DMS 273 (cell line): Measurements from ENCODE around the gene MRM2.
A peak's percentile ranks its signal among the peaks of the same experiment; 100 is the strongest.

Experiments
- DNase-seq: peaks from one replicate; lab custom pipeline; 2025; ENCODE audit not compliant: unreplicated experiment; lab: John Stamatoyannopoulos, UW

Gene MRM2

DNA sequence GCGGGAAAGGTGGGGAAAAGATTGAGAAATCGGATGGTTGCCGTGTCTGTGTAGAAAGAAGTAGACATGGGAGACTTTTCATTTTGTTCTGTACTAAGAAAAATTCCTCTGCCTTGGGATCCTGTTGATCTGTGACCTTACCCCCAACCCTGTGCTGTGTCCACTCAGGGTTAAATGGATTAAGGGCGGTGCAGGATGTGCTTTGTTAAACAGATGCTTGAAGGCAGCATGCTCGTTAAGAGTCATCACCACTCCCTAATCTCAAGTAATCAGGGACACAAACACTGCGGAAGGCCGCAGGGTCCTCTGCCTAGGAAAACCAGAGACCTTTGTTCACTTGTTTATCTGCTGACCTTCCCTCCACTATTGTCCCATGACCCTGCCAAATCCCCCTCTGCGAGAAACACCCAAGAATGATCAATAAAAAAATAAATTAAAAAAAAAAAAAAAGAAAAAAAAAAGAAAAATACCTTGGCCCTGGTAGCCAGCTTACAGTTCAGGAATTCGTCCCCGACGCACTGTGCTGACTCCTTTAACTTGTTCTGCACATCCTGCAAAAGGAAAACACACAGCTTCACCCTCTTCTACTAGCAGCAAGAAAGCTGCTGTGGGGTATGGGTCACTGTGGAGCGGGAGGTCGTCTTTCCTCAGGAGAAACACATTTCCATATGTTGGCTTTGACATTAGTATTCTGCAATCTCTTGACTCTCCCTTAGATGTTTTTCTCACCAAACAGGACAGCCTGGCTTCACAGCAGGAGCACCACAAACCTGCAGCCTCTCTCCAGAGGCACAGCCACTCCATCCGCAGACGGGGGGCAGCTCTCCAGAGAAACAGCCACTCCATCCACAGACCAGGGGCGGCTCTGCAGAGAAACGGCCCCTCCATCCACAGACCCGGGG, 27.3 kb upstream of the MRM2 start:
- peak; percentile 79 for DNase-seq

DNA sequence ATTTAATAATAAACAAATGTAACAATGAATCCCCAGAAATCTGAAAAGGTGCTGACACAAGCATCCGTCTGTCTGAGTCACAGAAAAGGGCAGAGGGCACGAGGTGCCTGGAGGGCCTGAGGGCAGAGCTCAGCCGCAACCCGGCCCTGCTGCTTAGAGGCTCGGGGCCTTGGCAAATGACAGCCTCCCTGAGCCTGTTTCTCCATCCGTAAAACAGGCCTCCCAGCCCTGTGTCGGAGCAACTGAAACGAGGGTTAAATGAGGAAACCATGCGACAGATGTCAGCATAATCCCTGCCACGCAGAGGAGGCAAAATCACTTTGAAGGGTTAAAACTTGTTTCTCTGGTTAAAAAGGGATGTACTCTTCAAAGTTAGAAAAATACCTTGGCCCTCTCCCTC, 24.9 kb upstream of the MRM2 start:
- peak; percentile 90 for DNase-seq

DNA sequence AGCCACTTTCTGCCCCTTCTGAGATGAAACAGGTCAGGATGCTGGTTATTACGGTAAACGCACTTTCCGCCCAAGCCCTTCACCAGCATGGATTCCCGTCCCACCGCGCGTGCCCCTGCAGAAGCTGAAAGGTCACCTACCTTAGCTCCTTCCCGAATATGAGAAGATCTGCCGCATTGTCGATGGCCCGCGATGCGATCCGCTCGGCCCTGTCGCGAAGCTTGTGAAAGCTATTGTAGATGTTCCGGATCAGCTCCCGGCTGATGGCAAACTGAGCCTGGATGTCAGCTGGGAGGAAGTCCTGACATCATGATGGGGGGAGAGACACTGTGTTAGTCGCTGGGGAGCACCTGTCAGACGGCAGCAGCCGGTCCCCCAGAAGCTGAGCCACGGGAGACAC, 22.2 kb upstream of the MRM2 start:
- no peak for DNase-seq

DNA sequence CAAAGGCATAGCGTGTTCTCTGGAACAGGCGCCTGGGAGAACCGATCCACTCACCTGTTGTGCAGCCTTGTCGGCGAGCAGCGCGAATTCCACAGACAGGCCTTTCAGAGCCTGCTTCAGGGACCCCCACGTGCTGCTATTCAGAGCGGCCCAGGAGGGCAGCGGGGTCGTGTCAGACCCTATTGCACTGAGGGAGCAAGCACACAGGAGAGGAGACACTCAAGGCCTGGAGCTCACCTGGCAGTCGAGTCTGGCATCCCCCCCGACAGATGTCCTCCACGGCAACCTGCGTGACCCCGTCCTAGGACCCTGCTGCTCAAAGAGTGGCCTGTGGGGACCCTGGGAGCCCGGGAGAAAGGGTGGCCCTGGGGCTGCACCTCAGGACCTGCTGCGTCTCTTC, 21.2 kb upstream of the MRM2 start:
- no peak for DNase-seq

DNA sequence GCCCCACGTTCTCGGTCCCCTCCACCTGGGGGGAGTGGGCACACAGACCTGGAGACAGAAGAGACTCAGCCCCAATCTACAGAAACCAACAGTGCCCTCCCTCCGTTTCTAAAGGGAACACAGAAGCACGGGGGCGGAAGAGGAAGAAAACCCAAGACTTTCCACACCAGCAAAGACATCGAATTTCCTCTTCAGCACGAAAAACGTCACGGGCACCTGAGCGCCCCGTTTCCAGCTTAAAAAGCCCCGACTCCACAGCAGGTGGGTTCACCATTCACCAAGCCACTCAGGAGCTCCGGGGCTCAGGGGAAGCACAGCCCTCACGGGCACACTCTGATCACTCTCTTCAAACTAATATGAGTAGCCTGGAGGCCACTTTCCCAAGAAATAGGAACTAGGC, 19.6 kb upstream of the MRM2 start:
- DNase-seq: no peak

DNA sequence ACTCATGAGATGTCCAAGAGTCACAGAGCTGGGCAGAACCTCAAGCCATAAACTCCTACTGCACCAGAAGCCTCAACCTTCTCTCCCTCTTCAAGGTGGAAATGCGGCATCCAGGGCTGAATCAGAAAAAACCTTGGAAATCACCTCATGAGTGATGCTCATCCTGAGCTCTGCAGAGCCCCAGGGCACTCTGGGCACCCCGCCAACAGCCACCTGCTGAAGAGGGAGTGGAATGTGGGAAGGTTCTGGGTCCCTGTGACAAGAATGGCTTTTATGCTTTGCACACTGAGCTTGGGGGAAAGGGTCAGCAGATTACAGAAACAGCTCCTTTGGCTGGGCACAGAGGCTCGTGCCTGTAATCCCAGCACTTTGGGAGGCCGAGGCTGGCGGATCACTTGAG, 18.8 kb upstream of the MRM2 start:
- peak; percentile 72 for DNase-seq

DNA sequence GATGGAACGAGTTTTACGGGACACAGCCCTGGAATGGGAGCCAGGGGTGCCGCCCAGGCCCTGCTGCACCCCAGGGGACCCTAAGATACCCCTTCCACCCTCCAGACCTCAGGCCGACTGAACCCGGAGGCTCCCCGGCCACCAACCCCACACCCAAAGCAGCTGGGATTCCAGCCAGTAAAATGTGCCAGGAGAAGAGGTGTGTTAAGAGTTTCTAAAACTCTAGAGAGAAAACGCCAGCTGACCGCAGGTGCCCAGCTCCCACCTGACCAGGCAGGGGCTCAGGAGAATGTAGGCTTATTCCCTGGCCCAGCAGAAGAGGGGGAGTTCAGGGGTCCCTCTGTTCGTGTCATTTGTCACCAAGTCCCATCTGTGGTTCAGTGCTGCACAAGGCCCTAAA, 17.5 kb upstream of the MRM2 start:
- no peak for DNase-seq

DNA sequence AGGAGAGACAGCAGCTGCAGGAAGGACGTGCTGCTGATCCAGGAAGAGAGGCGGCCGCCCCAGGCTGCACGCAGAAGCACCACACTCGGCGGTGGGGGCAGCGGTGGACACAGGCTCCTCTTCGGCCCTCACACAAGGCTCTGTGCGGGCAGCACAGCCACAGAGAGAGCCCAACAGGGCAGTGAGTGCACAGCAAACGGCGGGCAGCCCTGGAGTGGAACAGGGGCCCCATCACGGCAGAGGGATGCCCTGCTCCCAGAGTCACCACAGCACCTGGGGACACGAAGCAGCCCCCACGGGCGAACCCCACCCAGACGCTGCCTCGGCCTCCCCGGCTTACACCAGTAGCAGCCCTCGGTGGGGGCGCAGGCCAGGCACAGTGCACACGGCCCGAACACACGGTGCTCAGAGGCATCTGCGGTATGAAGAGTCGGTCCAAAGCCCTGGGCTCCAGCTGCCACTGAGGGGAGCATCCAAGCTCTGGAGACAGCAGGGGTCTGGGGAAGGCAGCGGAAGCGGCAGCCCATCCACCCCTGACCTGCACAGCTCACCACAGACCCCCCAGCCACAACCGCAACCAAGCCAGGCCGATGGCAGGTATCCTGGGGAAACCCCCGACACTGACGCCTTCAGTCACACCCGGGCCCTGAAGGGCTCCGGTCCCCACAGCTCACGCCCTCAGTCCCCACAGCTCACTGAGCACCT, 16.8 kb upstream of the MRM2 start:
- DNase-seq: no peak

DNA sequence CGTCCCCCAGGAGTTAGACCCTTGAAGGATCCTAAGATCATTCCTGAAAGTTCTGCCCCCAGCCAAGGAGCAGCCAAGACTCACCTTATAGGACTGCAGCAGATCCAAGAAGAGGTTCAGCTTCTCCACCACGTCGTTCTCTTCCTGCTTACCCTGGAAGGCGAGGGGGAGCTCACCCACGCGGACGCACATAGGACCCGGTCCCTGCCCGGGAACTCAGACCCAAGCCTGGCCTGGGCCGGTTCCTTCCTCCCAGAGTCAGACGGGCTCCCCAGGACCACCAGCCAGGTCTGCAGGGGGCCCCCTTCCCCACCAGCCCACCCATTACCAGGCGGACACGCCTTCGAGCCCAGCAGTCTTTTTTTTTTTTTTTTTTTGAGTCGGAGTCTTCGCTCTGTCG, 15.6 kb upstream of the MRM2 start:
- DNase-seq: no peak

DNA sequence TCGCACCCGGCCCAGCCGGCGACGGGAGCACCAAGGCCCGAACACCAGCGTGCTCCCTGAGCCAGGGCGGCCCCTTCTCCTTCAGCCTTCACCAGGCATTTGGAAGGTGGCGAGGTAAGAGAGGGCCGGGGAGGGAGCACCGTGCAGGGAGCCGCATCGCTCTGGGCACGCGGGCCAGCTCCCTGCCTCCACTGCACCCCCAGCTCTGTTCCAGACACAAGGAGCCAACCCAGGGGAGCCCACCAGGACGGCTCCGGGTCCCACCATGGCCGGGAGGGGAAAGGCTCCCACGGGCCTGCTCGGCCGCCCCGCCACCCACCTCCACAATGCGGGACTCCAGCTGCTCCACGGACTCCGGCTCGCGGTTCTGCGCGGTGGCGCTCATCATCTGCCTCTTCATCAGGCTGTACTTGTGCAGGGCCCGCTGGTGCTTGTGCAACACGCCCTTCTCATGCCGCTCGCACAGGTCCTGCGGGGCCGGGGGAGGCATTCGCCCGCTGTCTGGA, 15.1 kb upstream of the MRM2 start:
- no peak for DNase-seq

DNA sequence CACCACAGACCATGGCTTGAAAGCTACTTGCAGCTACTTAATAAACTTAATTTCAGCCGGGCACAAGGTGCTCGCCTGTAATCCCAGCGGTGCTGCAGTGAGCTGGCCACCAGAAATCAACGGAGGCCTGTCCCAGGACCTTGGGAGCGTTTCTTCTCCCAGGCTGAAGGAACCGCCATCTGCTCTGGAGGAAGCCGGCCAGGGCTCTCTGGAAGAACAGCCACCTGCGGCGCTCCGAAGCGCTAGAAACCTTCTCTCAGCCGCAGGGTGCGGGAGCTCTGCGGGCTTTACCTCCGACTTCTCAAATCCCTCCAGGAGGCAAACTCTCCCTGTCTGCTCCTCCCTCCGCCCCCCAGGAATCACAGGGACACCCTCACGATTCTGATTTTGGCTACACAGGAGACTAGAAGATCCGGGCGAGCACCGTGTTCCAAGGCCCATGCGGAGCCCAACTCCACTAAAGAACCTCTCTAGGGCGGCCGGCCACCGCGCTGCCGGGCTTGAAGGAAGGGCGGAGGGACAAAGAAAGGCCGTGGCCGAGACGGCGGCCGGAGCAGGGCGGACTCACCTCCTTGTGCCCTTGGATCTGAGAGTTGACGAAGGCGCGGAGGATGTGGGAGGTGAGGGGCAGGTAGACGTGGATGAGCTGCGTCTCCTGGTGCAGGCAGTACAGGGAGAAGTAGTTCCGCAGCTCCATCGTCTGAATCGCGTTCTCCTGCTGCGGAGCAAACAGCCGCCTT, 14.5 kb upstream of the MRM2 start:
- DNase-seq: no peak

DNA sequence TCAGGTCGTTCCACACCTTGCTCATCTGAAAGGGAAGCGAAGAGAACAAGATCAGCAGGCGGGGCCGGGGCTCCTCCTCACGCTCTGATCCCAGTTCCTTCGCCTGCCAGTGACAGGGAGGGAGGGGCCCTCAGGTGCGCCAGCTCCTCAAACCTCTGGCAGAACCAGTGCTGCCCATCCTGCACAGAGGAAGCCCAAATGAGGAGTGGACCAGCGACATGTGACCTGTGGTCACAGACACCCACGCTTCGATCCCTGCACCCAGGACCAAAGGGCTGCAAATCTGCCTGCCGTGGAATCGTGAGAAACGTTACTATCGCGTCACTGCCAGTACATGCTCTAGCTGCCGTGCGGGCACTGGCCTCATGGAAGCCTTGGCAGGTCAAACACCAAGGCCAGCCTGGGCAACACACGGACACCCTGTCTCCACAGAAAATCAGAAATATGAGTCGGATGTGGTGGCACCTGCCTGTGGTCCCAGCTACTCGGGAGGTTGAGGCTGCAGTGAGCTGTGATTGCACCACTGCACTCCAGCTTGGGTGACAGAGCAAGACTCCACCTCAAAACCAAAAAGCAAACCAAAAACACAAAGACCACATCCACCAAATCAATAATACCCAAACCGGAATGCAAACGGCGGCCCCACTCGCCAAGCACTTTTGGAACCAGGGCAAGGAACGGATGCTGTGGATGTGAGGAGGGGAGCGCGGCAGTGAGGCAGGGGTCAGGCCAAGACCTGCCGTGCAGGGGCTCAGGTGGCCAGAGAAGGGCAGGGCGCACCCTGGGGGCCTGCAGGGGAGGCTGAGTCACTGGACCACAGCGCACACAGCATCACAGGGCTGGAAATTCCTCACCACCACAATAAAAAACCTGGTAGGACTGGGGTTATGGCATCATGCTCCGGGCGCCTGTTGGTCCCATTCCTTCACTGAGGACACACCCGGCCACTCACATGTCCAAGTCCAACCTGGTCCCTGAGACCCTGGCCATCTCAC, 13.4 kb upstream of the MRM2 start:
- no peak for DNase-seq

DNA sequence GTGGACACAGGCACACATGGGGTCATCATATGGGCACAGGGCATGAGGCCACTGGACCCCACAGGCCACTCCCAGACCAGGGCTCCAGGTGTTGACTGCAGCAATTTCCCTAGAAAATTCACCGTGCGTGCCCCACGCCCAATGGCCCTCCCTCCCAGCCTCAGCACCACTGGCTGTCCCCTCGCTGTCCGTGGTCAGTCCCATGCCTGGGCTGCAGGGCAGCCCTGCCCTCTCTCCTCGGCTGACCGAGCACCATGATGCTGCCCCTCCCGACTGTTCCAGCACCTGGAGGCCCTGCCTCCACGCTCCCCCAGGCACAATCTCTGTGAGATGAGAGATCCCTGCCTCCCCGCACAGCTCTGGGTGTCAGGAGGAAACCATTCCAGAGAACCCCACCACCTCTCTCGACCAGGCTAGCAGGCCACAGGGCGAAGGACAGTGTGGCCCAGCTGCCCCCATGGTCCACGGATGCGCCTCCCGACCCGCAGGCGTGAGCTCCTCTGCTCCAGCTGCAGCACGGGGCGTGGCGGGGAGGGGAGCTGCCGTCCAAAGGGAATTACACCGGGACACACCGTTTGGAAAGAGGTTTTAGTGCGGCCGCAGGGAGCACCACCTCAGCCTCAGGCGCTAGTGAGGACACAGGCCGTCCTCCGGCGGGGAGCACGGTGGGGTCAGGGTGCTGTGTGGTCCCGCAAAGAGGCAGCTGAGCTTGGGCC, 12.6 kb upstream of the MRM2 start:
- DNase-seq: no peak

DNA sequence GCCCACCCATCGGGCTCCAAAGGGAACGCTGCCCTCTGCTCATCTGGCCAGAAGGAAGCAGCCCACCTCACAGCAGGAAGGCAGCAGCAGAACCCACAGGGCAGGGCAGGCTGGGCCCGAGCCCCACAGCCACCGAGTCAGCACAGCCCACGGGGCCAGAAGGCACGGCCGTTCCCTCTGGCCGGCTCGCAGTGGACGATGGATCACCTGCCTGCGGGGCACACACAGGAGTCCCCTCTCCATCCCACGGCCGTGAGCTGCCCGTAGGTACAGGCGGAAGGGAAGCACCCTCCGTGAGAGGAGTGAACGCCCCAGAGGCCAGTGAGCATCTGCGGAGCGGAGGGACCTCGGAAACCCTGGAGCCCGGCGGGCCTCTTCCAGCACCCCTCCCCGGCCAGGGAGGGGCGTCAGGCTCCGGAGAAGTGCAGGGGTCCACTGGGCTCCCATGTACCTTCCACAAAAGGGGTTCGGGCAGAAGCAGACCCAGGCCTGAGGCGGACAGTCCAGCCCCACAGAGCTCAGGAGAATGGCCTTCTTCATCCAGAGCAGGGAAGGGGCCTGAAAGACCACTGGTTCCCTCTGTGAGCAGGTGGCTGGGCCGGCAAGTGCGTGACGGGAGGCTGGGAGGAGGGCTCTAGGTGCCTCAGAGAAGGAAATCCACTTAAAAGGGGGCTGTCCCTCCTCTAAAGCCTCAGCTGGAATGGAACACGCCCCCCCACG, 11.7 kb upstream of the MRM2 start:
- DNase-seq: no peak

DNA sequence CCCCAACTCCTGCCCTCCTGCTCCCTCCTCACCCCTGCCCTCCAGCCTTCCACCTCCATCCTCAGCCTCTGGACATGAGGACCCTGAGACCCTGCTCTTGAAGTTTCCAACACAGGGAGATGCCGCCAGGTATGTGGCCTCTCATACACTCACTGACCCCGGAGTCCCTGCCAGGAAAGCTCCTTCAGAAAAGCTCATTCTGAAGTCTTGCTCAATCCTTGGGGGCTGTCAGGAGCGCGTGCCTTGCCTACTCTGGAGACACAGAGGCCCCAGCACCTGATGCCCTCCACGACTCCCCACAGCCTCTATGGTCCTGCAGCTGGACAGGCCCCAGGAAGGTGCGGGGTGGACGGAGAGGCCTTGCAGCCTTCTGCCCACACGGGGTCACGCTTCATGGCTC, 11.0 kb upstream of the MRM2 start:
- no peak for DNase-seq

DNA sequence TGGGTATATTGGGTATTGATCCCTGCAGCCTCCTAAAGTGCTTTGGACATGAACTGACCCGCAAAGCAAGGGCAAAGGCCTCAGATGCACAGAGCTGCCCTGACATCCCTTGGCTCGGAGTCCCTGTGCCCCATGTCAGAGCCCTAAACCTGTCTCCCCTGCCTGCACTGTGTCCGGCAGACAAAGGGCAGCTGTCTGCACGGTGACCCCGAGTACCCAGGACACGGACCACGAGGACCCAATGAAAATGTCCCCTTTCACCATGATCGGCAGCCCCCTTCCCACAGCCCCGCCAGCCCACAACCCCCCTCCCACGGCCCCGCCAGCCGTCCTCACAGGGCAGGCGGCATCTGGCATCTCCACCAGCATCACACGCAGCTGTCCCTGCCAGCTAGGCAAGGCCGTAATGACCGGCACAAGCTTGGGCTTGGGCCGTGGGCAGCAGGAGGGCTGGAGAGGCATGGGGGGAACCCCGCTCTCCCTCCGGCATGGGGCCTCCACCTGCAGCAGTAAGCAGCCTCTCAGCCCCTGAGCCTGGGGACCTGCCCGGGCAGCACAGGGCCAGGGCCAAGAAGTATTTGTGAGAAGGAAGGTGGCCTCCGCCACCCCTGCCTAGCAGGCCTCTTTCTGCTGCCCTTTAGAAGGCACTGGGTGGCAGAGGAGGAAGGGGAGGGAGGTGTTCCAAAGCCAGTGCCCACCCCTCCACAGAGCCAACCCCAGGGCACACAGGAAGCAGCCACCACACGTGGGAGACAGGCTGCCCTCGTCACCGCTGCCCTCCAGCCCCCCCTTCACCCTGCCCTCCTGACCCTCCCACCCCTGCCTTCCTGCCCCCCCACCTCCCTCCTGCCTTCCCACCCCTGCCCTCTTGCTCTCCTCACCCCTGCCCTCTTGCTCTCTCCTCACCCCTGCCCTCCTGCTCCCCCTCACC, 10.1 kb upstream of the MRM2 start:
- peak; percentile 66 for DNase-seq

DNA sequence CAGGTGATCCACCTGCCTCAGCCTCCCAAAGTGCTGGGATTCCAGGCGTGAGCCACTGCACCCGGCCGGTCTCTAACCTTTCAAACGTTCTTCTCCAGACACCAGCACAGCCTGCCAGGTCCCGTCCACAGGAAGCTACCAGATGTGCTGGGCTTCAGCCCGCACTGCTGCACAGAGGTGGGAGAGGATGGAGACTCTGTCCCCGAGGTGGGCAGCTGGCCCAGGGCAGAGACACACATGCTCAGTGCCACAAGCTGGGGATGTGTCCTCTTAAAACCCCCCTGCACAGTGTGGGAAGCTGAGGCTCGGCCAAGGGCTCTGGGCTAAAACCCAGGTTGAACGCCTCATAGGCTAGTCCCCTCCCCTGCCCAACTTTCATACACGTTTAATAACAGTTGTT, 9.4 kb upstream of the MRM2 start:
- DNase-seq: no peak

DNA sequence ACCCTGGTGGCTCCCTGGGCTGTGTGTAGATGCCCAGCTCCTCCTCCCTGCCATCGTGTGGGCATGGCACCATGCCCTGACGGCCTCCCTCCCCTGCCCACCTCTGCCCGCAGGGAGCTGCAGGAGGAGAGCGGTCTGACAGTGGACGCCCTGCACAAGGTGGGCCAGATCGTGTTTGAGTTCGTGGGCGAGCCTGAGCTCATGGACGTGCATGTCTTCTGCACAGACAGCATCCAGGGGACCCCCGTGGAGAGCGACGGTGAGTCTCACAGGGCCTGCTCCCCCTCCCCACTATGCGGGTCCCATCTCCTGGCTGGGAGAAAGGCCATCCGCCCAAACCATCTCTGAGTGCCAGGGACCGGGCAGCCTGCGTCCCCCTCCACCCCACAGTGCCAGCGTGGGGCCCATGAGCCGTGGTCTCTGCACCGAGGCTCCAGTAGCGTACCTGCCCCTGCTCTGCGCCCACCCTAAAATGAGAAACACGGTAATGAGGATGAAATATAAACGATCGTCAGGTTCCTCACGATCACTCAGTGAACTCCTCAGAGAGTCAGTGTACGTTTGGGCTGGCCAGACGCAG, 7.8 kb upstream of the MRM2 start:
- no peak for DNase-seq
